CMK (cell line): Measurements from ENCODE around the gene CTIF.

ENCODE experiments used
- DNase-seq: peaks from one replicate; pipeline ENCODE4 v3.0.0-alpha.2; 2010; ENCODE audit warnings: low read depth

CTIF gene

DNA sequence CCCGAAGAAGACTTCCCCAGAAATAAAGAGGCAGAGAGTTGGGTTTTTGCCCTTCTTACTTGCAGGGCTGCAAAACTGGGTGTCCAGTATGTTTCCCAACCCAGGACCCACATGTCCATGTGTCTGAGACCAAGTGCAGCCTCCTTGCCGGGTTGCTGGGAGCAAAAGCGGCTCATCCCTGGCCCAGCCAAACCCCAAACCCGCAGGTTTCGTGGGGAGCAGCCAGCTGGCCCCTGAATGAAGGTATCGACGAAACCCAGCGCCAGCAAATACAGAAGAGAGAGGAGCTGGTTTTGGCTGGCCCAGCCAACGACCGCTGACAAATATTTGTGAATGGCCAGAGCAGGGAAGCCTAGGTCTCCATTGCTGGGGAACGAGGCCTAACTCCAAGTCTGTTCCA, 214.9 kb downstream of the CTIF start:
- DNase-seq, result no peak

DNA sequence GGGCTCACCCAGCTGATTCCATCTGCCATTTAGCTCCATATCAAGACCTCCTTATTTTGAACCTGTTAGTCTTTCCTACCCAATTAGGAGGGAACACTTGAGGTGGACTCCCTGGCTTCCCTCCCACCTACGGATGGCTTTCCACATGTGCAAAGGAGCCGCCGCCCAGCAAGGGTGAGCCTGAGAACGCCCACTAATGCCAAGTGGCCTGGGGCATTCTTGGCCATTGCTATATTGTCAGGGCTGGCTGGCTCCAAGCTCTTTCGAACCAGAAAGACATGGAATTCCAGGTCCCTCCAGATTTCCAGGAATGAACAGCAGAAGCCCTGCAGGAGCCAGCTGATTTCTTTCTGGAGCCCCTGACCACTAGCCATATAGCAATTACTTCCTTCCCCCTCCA, 215.7 kb downstream of the CTIF start:
- no peak for DNase-seq

DNA sequence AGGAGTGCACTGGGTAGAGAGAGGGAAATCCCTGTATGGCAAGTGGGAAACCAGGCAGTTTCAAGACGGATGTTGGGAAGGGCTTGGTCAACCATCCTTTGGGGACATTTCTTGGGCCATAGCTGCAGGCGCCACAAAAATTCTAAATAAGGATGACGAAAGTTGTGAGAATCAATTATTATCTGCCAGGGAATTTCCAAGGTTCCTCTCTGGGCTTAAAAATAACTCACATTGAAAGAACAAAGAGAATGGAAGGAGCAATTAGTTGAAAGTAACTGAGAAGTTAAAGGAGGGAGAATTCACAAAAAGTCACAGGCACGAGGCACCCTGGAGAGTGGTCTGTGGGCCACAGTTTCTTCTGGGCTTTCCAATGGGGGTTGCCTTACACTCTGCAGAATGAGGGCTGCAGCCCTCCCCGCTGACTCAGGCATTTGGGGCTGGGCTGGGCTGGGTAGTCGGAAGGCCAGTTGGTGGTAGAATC, 216.2 kb downstream of the CTIF start:
- DNase-seq, result no peak

DNA sequence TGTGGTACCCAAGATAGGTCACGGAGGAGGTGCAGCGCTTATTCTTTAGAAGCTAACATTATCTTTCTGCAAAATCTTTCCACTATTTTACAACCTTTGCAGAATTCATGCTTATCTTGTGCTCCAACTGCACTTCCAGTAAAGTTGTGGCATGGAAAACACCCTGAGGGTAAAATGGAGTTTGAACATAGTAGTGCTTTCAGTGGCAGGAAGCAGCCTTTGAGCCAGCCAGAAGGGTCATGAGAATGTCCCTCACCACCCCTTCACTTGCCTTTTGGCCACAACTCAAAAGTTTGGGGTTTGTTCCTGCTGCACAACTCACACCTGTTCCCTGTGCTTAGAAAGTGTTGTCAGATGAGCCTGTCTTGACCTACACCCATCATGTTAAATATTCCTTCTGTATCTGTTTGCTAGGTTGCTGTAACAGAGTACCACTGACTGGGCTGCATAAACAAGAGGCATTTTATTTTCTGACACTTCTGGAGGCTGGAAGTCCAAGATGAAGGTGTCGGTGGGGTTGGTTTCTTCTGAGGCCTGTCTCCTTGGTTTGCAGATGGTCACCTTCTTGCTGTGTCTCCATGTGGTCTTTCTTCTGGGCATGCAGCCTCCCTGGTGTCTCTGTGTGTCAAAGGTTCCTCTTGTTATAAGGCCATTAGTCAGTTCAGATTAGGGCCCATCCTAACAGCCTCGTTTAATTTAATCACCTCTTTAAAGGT, 217.8 kb downstream of the CTIF start:
- DNase-seq, result no peak

DNA sequence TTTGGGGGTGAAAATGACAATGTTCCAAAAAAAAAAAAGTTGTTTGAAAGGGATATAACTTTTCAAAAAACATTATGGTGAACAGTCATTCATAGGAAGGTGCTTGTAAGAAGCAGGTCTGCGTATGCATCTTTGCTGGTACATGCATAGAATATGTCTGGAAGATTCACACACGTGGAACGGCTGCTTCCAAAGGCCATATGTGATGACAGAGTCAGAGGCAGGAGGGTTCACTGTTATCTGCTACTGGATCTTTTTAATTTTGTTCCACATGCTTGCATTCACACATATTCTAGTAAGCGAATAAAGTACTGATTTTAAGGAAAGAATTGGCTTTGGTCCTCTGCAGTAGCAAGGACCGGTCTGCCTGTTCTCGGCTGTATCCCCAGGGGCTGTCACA, 218.5 kb downstream of the CTIF start:
- no peak for DNase-seq

DNA sequence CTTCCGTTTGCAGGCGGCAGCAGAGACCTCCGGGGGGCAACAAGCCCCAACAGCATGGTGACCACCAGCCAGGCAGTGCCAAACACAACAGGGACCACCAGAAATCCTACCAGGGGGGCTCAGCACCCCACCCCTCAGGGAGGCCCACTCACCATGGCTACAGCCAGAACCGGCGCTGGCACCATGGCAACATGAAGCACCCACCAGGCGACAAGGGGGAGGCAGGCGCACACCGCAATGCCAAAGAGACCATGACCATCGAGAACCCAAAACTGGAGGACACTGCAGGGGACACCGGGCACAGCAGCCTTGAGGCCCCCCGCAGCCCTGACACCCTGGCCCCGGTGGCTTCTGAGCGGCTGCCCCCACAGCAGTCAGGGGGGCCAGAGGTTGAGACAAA, 219.1 kb downstream of the CTIF start:
- DNase-seq, result no peak

DNA sequence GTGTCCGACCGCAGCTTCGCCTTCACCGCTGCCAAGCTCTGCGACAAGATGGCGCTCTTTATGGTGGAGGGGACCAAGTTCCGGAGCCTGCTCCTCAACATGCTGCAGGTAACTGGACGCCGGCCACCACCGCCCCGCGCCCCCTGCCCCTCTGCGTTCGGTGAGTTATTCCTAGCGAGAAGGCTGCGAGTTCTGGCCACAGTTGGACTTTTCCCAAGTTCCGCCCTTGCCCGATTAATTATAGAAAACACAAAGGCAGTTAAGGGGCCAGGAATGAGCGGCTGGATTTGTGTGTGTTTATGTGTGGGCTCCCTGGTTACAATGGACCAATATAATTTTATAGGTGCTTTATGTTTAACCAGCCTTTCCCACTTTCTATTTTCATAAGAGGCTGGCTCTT, 222.8 kb downstream of the CTIF start:
- DNase-seq, result no peak

DNA sequence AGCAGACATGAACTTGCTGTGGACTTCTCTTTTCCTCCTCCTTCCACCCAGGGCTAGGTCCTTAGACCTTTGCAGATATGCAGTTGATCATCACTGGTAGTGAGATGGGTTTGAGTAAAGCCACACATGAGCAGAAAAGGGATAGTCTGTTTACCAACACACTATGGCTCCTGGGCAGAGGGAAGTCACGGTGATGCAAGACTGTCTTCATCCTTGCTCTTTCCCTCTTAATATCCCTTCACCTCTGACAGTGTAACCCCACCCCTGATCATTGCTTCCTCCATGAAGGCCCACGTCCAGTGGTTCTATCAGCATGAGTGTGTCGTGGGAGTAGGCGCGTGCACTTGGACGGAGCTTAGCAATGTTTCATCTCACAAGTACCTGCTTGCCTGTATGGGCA, 223.2 kb downstream of the CTIF start:
- no peak for DNase-seq

DNA sequence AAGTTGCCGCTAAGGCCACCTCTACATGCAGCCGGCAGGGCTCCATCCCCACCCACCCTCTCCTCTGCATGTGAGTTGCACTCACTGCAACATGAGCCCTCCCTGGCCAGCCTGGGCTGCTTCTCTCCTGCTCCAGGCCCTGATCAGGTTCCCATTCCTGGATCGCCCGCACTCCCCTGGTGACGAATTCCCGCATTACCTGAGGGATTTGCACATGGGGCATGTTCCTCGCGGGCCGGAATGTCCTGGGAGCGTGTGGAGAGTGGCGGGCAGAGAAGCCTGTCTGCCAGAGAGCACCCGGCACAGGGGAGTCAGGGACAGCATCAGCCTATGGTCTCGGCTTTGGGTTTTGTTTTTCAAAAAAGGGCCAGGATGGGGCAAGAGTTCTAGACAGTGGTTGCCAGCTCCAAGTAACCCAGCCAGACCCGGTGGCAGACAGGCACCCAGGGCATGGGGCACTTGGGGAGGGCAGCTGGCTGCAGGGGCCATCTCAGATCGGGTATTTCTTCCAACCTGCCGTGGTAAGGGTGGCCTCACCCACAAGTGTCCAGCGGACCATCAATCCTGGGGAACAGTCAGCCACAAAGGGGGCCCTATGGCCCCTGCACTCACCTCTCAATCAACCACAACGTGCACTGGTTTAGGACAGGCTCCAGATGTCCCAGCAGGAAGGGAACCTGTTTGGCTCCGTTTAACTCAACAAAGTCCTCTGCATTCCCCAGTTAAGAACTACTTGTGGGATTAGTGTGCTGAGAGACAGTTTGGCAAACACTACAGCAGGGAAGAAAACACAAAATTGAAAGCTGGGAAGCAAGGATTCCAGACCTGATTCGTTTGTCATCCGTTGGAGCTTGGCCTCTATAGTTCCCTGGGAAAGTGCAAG, 224.2 kb downstream of the CTIF start:
- no peak for DNase-seq

DNA sequence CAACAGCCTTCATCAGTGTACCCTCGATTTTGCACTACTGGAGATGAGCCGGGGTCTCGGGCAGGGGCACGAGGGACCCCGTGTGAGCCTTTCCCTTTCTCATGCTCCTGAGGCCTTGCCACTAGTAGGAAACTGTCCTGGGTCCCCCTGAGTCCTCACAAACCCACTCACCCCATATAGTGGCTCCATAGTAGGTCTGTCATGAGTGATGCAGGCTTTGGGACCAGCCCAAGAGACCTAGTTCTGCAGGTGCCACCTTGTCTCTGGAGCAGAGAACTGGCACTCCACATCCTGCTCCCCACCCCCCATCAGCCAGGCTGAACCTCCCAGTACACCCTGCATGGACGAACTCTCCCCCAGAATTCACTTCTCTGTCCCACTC, 224.9 kb downstream of the CTIF start:
- no peak for DNase-seq

DNA sequence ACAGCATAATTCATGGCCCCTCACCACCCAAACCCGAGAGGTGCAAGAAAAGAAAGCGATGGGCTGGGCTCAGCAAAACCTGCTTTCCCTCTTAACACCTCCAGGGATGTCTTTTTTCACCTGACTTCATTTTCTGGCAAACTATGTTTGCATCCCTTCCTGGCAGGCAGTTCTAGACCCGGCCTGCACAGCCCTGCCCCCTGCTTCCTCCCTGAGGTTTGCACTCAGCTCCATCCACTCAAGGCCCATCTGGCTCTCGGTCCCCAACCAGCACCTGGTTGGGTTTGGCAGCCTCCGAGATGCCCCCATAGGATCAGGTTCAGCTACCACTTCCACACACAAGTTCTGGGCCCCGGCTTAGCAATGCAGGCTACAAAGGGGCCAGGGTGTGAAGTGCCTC, 226.2 kb downstream of the CTIF start:
- no peak for DNase-seq

DNA sequence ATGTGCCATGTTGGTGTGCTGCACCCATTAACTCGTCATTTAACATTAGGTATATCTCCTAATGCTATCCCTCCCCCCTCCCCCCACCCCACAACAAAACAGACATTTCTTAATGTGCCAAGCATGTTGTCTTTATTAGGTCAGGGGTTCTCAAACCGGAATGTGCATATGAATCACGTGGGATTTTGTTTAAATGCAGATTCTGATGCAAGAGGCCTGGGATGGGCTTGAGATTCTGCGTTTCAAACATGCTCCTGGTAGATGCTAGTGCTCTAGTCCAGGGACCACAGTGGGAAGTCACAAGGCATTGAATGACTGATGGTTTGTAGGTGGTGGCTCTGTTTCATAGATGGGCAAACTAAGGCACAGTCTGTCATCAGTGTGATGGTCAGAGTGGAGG, 227.2 kb downstream of the CTIF start:
- no peak for DNase-seq

DNA sequence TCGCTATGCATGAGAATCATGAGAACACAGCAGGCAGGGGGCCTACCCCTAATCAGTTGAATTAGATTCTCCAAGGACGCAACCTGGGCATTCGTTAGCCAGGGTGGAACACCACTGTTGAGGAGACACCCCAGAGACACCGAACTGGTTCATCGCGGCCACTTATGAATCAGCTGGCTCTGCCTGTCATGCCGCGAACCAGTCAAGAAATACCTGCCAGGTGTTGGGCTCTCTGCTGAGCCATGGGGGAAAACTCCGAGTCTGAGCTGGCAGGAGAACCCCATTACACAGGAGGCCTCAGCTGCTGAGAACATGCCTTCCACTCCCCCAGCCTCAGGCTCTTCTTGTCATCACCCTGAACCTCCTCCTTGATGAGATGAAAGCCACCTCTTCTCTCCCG, 227.7 kb downstream of the CTIF start:
- DNase-seq, result no peak

DNA sequence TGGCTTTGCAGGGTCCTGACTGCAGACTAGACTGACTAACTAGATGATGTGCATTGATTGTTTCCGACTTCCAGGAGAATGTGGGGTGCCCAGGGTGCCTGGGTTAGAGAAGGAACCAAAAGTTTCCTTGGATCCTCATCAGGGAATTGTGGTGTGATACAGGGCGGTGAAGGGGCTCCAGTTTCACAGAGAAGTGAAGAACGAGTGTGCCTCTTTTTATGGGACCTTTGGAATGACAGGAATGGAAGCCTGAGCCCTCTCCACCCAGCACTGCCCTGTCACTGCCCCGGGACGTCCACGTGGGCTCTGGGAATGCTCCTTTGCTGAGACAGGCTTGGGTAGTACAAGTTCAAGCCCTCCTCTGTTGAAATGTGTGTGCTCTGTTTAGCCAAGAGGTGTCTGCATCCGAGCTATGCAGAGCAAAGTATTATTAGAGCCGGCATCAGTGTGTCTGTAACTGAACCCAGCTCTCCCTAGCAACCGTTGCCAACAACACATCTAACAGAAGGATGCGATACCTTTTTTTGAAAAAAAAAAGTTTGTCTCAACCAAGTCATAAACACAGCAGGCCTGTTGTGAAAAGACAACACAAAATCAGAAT, 228.4 kb downstream of the CTIF start:
- no peak for DNase-seq

DNA sequence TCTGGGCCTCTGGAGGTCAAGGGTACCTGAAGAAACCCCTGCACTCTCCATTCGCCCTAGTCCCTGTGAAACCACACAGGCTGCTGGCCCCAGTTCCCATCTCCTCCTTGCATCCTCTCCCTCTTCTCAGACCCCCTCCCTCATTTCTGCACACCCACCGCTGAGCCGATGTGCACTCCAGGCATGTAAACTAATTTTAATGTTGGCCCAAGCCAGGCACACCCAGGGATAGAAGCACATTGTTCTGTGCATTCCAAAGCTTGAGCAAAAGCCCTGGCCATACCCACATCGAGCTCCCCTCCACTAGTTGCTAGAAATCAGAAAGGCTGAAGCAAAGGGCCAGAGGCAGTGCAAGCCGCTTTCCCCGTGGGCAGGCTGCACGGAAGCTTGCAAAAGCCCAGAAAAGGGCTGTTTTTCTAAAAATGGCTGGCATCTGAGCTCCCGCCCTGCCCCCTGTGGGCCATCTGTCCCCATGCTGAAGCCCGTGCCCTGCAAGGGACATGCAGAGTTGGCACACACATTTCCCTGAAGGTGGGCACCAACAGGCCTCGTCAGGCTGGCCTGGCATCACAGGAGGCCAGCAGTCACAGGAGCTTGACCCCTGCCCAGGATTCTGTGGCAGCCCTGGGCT, 230.3 kb downstream of the CTIF start:
- no peak for DNase-seq

DNA sequence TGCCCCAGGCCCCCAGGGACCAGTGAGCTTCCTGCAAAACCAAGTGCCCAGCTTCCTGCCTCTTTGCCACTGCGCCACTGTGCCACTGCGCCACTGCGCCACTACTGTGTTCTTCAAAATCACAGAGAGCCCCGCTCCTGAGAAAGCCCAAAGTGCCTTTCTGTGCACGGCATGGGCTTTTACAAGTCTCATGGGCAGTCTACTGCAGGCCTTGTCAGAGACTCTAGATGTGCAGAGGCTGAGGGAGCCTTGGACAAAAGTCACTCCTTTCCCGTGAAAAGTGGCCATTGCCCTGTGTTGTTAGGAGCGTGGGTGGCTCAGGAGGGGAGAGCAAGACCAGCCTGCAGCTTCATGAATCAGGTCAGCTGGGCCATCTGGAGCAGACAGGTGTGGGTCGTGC, 231.4 kb downstream of the CTIF start:
- DNase-seq, result no peak

DNA sequence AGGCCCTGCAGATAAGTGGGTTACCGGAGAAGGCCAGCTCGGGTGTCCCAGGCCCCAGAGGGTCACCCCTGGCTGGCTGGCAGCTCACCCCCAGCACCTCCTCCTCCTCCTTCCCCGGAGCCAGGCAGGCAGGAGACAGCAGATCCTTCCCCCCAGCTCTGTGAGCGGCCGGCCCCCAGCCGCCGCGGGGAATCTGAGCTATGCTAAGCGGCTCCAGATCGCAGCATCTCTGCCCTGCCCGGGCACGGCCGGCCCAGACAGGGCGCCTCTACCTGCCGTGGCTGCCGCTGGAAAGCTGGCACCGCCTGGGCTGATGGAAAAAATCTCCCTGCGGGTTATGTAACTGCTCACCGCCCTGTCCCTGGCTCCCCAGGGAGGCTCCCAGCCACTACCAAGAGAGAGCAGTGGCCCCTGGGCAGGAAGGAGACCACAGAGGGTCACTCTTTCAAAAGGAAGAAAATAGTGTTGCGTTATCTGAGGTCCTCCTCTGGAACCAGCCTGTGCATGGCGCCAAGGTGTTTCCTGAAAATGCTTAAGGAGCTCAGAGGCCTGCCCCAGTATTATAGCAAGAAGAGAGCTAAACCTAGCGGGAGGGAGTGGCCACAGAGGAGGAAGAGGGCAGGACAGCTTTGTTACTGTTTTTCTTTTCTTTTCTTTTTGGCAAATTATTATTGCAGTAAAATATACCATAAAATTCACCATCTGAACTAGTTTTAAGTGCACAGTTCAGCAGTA, 233.0 kb downstream of the CTIF start:
- no peak for DNase-seq

DNA sequence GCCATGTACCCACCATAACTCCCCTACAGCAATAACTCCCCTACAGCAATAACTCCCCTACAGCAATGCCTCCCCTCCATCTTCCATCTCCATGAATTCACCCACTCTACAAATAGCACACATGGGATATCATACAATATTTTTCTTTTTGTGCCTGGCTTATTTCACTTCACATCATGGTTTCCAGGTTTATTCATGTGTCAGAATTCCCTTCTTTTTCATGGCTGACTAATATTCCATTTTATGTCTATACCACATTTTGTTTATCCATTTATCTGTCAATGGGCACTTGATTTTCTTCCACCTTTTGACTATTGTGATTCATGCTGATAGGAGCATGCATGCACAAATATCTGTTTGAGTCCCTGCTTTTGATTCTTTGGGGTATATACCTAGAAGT, 233.6 kb downstream of the CTIF start:
- DNase-seq, result no peak

DNA sequence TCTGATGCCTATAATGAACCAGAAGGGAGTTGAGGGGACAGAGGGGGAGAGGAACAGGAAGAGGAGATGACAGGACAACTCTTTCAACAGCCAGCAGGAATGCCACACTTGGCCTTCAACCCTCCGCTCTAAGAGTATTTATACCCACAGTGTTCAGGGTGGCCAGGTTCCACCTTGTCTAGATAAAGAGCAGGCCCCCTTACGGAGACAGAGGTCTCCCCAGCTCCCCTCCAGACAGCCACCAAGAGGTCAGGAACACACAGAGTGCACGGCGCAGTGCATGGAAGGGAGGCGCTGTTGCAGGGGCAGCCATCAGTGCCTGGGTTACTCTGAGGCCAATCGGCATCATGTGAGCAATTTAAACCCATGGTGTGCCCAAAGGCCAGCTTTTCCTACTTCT, 235.0 kb downstream of the CTIF start:
- no peak for DNase-seq

DNA sequence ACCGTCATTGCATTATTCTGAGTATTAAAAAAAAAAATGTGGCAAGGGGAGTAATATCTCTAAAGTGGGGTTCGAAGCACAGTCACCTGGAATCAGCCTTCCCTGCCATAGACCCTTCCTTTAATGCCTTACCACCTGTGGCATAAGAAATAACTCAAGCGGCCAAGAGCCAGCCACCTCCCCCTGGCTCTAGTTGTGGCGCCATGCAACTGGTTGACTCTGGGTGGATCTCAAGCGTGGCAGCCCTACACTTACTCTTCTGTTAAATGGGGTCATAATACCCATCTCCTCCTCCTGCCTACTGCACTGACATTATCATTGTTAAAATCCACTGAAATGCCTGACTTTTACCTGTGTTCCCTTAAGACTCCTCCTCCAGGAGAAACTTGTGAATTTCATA, 236.1 kb downstream of the CTIF start:
- no peak for DNase-seq

DNA sequence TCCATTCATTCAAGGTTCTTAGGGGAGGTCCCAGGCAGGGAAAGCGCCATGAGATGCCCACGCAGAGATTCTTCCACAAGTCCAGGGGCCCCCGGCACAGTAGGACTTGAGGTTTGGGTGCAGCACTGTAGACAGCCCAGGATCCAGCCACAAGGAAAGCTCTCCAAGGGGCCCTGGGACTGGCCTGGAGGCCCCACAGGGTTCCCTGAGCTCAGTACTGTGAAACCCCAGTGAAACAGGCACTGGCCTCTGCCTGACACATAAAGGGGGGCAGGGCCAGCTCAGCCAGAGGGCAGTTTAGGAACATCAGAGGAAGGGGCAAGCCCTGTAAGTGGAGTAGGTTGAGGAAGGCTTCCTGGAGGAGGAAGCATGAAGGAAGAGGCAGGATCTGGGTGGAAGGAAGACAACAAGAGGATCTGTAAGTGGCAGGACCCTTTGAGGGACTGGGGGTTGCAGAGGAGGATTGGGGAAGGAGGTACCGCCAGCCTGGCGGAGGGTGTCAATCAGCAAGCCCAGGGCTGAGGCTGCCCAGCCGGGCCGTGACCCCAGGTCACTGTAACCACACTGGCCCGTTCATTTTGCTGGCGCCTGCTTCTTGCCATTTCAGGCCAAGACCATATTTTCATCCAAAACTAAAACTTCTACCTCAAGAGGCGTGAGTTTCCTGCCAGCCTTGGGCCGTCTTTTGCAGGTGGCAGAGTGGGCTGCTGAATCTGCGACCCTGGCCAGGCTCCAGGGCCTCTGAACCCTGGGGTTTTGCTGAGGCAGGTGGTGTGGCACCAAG, 236.7 kb downstream of the CTIF start:
- no peak for DNase-seq
